OCI-LY7 (cell line): Measurements from ENCODE around the gene CFAP90.

ENCODE experiments used
- EZH2phosphoT487 ChIP-seq: fragments of 200-600 bp; sonication (generic); IDR thresholded peaks from 2 replicates; pipeline ENCODE4 v1.6.1; 2018; ENCODE audit warnings: low read depth, borderline replicate concordance, mild to moderate bottlenecking, mixed run types, antibody characterized with exemption, low read length, moderate library complexity, mixed read lengths
- TF ChIP-seq, protein P1 (sequence below): fragments of 200-600 bp; sonication (generic); conservative IDR thresholded peaks from 2 replicates; pipeline ENCODE4 v1.5.1; 2014; ENCODE audit warnings: mild to moderate bottlenecking, antibody characterized with exemption, low read length, moderate library complexity, mixed read lengths

- TF ChIP-seq, protein P1, sequence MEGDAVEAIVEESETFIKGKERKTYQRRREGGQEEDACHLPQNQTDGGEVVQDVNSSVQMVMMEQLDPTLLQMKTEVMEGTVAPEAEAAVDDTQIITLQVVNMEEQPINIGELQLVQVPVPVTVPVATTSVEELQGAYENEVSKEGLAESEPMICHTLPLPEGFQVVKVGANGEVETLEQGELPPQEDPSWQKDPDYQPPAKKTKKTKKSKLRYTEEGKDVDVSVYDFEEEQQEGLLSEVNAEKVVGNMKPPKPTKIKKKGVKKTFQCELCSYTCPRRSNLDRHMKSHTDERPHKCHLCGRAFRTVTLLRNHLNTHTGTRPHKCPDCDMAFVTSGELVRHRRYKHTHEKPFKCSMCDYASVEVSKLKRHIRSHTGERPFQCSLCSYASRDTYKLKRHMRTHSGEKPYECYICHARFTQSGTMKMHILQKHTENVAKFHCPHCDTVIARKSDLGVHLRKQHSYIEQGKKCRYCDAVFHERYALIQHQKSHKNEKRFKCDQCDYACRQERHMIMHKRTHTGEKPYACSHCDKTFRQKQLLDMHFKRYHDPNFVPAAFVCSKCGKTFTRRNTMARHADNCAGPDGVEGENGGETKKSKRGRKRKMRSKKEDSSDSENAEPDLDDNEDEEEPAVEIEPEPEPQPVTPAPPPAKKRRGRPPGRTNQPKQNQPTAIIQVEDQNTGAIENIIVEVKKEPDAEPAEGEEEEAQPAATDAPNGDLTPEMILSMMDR = no peak
- TF ChIP-seq EZH2phosphoT487 = no peak
Observed at GRCh38 chr5:7855611-7856010, 4.7 kb upstream of the CFAP90 start.
